Measurements from ENCODE around the gene GSC2. TPM values are rescaled to one million over a fixed set of nuclear protein-coding genes. Genes with fewer than 3 reads are reported as not detected.

Gene GSC2
- total RNA-seq, 2 donors from 2014 or later, result not detected

- Histone ChIP-seq H3K4me3 (no peak overlapping the region), H3K27me3 (replicated peaks; ENCODE audit: insufficient read depth) (peaks cover 11% of the 10 kb centered on the region), H3K27ac (no peak overlapping the region), H3K4me1 (ENCODE audit: control insufficient read depth in 1 of 2, low read depth in 2 of 2) (peaks cover 3 to 9% of the 10 kb centered on the region in 2 donors), H3K9me3 (no peaks in the 10 kb centered on the region), H3K36me3 (no peaks in the 10 kb centered on the region)
- ATAC-seq (ENCODE audit: insufficient number of reproducible peaks, low FRiP score, low read depth), result no peak
- DNase-seq (ENCODE audit: low spot score), result no peak
- TF ChIP-seq CTCF (IDR thresholded peaks at IDR 0.05), result no peak
Observed at GRCh38 chr22:19150482-19151328, 613 bp upstream of the GSC2 start.

GRCh38 chr22:19149047-19149883 is 827 bp downstream of the GSC2 start:
- Histone ChIP-seq H3K4me1 (ENCODE audit: control insufficient read depth in 1 of 2, low read depth in 2 of 2) (peaks cover 3 to 9% of the 10 kb centered on the region in 2 donors), H3K27me3 (replicated peaks; ENCODE audit: insufficient read depth) (peaks cover 11% of the 10 kb centered on the region), H3K36me3 (no peaks in the 10 kb centered on the region), H3K4me3 (peak overlapping the region; percentile 42), H3K27ac (no peak overlapping the region), H3K9me3 (no peaks in the 10 kb centered on the region)
- no peak for TF ChIP-seq CTCF (IDR thresholded peaks at IDR 0.05)
- ATAC-seq (ENCODE audit: insufficient number of reproducible peaks, low FRiP score, low read depth) (no peak), DNase-seq (ENCODE audit: low spot score) (no peak)

GRCh38 chr22:19148417-19149046 is 1.6 kb downstream of the GSC2 start:
- peaks cover 11% of the 10 kb centered on the region for H3K27me3 ChIP-seq (replicated peaks; ENCODE audit: insufficient read depth)
- no peak for TF ChIP-seq CTCF (IDR thresholded peaks at IDR 0.05)

GRCh38 chr22:19147195-19147780 is 2.8 kb downstream of the GSC2 start:
- DNase-seq (ENCODE audit: low spot score), result no peak
- Histone ChIP-seq H3K27me3 (replicated peaks; ENCODE audit: insufficient read depth) (peaks cover 11% of the 10 kb centered on the region), H3K27ac (no peak overlapping the region), H3K36me3 (peaks cover 4% of the 10 kb centered on the region), H3K9me3 (no peaks in the 10 kb centered on the region), H3K4me1 (ENCODE audit: control insufficient read depth in 1 of 2, low read depth in 2 of 2) (peaks cover 8 to 19% of the 10 kb centered on the region in 2 donors), H3K4me3 (no peak overlapping the region)
- no peak for TF ChIP-seq CTCF (IDR thresholded peaks at IDR 0.05)
- ATAC-seq (ENCODE audit: insufficient number of reproducible peaks, low FRiP score, low read depth), result no peak

More at GRCh38 chr22:19148417-19149046, 1.6 kb downstream of the GSC2 start:
- Histone ChIP-seq H3K36me3 (no peaks in the 10 kb centered on the region), H3K9me3 (no peaks in the 10 kb centered on the region), H3K27ac (no peak overlapping the region), H3K4me3 (no peak overlapping the region), H3K4me1 (ENCODE audit: control insufficient read depth in 1 of 2, low read depth in 2 of 2) (peaks cover 8 to 14% of the 10 kb centered on the region in 2 donors)
- DNase-seq (ENCODE audit: low spot score) (no peak), ATAC-seq (ENCODE audit: insufficient number of reproducible peaks, low FRiP score, low read depth) (no peak)

Measured in thoracic aorta (tissue), 2 donors.